Common myeloid progenitor, CD34-positive (primary cell): ENCODE results near the gene BTRC.

Experiments
- CTCF ChIA-PET: fragments of 350-600 bp; sonication (Branson Sonifier 250); formaldehyde crosslinking; loops from one replicate; lab custom pipeline; 2021; ENCODE audit warnings: antibody characterized with exemption; lab: Charles Lee
- POLR2A ChIA-PET: fragments of 350-600 bp; sonication (Branson Sonifier 250); formaldehyde crosslinking; loops from one replicate; lab custom pipeline; 2021; ENCODE audit warnings: antibody characterized with exemption; lab: Charles Lee
- DNase-seq, 3 donors: peaks; one replicate each; pipeline versions ENCODE4 v3.0.0 to v3.0.0-alpha.2; 2013
- H3K27ac ChIP-seq, 2 experiments: 1 replicate in 1 of 2; 2 replicates in 1 of 2; pipeline ENCODE4 v1.7.0; 2013; ENCODE audit warnings: inconsistent platforms in 2 of 2, low read length in 2 of 2, mild to moderate bottlenecking in 2 of 2, low read depth in 1 of 2, moderate library complexity in 1 of 2; ENCODE audit not compliant: severe bottlenecking in 2 of 2, insufficient read depth in 1 of 2, poor library complexity in 1 of 2
- H3K27me3 ChIP-seq, 5 experiments: replicated peaks in 2 of 5; 1 replicate in 3 of 5; 2 replicates in 2 of 5; pipeline versions ENCODE4 v1.6.1 to v1.7.0; 2013; ENCODE audit warnings: low read length in 4 of 5, mild to moderate bottlenecking in 2 of 5, moderate library complexity in 2 of 5, inconsistent platforms in 1 of 5; ENCODE audit not compliant: insufficient read depth in 5 of 5, control insufficient read depth in 4 of 5
- H3K36me3 ChIP-seq, 4 experiments: 1 replicate in 2 of 4; 2 replicates in 2 of 4; pipeline versions ENCODE4 v1.6.1 to v1.7.0; 2013; ENCODE audit warnings: low read length in 3 of 4, control low read depth in 1 of 4, mild to moderate bottlenecking in 1 of 4; ENCODE audit not compliant: control insufficient read depth in 4 of 4, insufficient read depth in 4 of 4
- H3K4me1 ChIP-seq, 4 experiments: 1 replicate in 3 of 4; 2 replicates in 1 of 4; pipeline versions ENCODE4 v1.6.1 to v1.7.1; 2013; ENCODE audit warnings: low read length in 3 of 4, mild to moderate bottlenecking in 3 of 4, control low read depth in 1 of 4, inconsistent platforms in 1 of 4, moderate library complexity in 1 of 4; ENCODE audit not compliant: control insufficient read depth in 4 of 4, insufficient read depth in 4 of 4; ENCODE audit errors: control extremely low read depth in 1 of 4
- H3K4me3 ChIP-seq, 7 experiments: 1 replicate in 4 of 7; 2 replicates in 3 of 7; pipeline versions ENCODE4 v1.5.1 to v1.7.0; 2013; ENCODE audit warnings: mild to moderate bottlenecking in 7 of 7, low read length in 6 of 7, moderate library complexity in 6 of 7, inconsistent platforms in 2 of 7, low read depth in 2 of 7, control low read depth in 1 of 7; ENCODE audit not compliant: insufficient read depth in 4 of 7, control insufficient read depth in 1 of 7; ENCODE audit errors: extremely low read depth in 1 of 7
- H3K9me3 ChIP-seq, 5 experiments: 1 replicate in 4 of 5; 2 replicates in 1 of 5; pipeline versions ENCODE4 v1.6.1 to v1.7.1; 2013; ENCODE audit warnings: low read length in 4 of 5, mild to moderate bottlenecking in 2 of 5, inconsistent platforms in 1 of 5, low read depth in 1 of 5, moderate library complexity in 1 of 5; ENCODE audit not compliant: control insufficient read depth in 4 of 5, insufficient read depth in 2 of 5; ENCODE audit errors: control extremely low read depth in 1 of 5
- WGBS: methylation state at CpG from one replicate; pipeline ENCODE4 v1.1.5; 2013; ENCODE audit not compliant: insufficient coverage; 5-methylcytosine and 5-hydroxymethylcytosine counted together

BTRC gene

DNA sequence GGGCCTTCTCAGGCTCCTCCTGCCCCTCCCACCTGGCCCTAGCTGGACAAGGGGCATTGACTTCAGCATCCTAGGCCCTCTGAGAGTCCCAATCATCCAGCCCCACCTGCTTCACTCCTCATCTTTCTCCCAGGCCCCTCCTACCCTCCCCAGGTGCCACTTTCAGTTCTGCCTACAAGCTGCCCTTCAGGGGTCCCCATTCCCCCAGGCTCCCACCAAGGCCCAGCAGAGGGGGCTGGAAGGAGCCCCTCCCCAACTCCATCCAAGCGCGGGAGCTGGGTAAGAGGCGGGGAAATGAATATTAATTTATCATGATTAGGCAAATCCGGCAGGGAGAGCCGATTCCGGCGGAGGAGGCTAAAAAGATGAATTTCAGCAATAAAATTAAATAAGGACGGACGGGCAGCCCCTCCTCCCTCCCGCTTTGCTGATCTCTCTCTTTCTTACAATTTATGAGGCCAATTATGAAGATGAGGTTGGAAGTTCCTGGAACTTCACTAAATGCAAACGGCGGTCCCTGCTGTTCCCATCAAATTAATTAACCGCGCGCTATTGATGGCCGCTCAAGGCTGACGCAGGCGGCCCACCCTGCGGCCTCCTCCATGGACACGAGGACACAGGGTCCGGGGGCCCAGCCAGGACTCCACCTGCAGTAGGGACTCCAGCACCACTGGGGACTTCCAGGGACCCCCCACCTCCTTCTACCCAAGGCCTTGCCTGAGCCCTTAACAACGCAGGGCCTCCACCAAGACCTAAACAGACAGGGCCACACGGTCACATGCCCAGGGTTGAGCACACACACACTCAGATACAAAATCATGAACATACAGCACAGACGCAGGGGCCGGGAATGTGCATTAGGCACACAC, 220.2 kb downstream of the BTRC start:
- 97% methylated on average over 19 of the region's 25 CpGs for WGBS
- Histone ChIP-seq H3K9me3 (peaks cover 0 to 4% (median 0%) of the 10 kb centered on the region in 5 experiments), H3K36me3 (peaks cover 3 to 20% (median 9%) of the 10 kb centered on the region in 4 experiments), H3K27ac (no peak overlapping the region), H3K27me3 (peaks cover 0 to 17% (median 3%) of the 10 kb centered on the region in 5 experiments), H3K4me3 (no peak overlapping the region), H3K4me1 (peaks cover 0 to 16% (median 14%) of the 10 kb centered on the region in 4 experiments)
- DNase-seq: no peak
- ChIA-PET CTCF (no interaction called here), POLR2A (no interaction called here)

DNA sequence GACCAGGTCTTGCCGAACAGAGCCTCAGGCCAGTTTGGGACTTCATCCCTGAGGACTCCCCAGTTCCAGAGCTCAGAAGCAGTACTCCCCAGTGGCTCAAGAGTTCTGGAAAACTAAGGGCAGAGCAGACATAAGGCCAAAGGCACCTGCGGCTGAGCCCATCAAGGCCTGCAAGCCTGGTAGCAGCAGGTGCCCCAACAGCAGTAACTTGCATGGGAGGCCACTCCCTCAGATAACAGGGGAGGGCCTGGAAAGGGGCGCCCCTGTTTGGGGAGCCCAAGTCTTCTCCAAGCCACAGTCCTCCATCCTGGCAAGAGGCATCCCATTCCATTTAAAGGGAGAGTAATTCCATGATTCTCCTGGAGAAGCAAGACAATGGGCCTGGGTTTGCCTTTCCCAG, 221.1 kb downstream of the BTRC start:
- Histone ChIP-seq H3K9me3 (peaks cover 0 to 4% (median 0%) of the 10 kb centered on the region in 5 experiments), H3K27ac (no peak overlapping the region), H3K4me3 (no peak overlapping the region), H3K4me1 (peaks cover 0 to 9% (median 6%) of the 10 kb centered on the region in 4 experiments), H3K27me3 (peaks cover 0 to 9% (median 0%) of the 10 kb centered on the region in 5 experiments), H3K36me3 (peaks cover 3 to 30% (median 16%) of the 10 kb centered on the region in 4 experiments)
- WGBS: 96% methylated on average over 3 of the region's 3 CpGs
- no peak for DNase-seq
- ChIA-PET POLR2A (no interaction called here), CTCF (interaction anchor here (0.8 to 1.5 kb wide), 2 partner anchors 13 to 362 kb away, joined by 3 read pairs; partner anchors contain the start of genes DPCD and POLL)

DNA sequence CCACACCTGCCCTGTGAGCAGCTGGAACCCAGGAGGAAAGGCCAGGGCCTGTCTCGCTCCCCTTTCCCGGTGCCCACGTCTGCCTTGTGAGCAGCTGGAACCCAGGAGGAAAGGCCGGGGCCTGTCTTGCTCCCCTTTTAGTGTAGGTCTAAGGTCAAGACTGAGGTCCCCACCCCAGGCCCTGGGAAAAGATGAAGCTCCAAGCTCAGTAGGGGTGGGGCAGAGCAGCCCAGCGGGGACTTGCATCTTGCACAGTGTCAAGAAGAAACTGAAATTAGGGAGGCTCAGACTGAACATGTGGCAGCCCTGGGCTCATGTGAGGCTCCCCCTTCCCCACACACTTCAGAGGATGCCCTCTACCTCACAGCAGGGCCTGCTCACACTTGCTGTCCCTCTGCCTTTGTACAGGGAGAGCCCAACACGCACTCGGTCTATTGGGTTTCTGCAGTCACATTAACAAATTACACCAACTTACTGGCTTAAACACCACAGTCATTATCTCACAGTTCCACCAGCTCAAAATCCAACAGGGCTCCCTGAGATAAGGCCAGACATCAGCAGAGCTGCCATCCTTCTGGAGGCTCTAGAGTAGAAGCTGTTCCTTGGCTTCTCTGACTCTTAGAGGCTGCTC, 221.7 kb downstream of the BTRC start:
- Histone ChIP-seq H3K9me3 (peaks cover 0 to 4% (median 0%) of the 10 kb centered on the region in 5 experiments), H3K4me3 (no peak overlapping the region), H3K27me3 (peaks cover 0 to 9% (median 0%) of the 10 kb centered on the region in 5 experiments), H3K4me1 (peaks cover 0 to 5% (median 3%) of the 10 kb centered on the region in 4 experiments), H3K27ac (peak overlapping the region in 1 of 2 experiments; percentile 21), H3K36me3 (peaks cover 3 to 35% (median 18%) of the 10 kb centered on the region in 4 experiments)
- POLR2A ChIA-PET: interaction anchor here (1.2 kb wide), 1 partner anchor 15 kb away, joined by 4 read pairs; no protein-coding TSS in a partner anchor
- CTCF ChIA-PET: interaction anchor here (0.7 to 1.5 kb wide), 4 partner anchors 12 to 369 kb away, joined by 3 read pairs; partner anchors contain the start of genes DPCD and POLL
- DNase-seq: peak; percentile 75 to 89 (median 75)
- WGBS: 91% methylated on average over 7 of the region's 7 CpGs

DNA sequence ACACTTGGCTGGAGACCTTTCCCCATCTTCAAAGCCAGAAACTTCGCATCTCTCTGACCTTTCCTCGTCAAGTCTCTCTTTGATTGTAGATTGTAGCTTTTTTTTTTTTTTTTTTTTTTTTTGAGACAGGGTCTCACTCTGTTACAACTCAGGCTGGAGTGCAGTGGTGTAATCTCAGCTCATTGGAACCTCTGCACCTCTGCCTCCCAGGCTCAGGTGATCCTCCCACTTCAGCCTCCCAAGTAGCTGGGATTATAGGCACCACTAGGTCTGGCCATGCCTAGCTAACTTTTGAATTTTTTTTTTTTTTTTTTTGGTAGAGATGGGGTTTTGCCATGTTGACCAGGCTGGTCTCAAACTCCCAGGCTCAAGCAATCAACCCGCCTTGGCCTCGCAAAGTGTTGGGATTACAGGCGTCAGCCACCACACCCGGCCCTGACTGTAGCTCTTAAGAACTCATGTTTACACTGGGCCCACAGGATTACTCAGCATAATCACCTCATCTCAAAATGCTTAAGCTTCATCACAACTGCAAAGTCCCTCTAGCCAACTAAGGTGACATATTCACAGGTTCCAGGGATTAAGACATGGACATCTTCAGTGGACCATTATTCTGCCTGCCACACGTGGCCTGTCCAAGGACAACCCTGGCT, 222.4 kb downstream of the BTRC start:
- CTCF ChIA-PET: interaction anchor here (0.7 to 1.5 kb wide), 7 partner anchors 12 to 369 kb away, joined by 3 read pairs; partner anchors contain the start of genes DPCD and POLL
- WGBS: 92% methylated on average over 5 of the region's 7 CpGs
- peaks cover 0 to 4% (median 0%) of the 10 kb centered on the region in 5 experiments for H3K9me3 ChIP-seq

DNA sequence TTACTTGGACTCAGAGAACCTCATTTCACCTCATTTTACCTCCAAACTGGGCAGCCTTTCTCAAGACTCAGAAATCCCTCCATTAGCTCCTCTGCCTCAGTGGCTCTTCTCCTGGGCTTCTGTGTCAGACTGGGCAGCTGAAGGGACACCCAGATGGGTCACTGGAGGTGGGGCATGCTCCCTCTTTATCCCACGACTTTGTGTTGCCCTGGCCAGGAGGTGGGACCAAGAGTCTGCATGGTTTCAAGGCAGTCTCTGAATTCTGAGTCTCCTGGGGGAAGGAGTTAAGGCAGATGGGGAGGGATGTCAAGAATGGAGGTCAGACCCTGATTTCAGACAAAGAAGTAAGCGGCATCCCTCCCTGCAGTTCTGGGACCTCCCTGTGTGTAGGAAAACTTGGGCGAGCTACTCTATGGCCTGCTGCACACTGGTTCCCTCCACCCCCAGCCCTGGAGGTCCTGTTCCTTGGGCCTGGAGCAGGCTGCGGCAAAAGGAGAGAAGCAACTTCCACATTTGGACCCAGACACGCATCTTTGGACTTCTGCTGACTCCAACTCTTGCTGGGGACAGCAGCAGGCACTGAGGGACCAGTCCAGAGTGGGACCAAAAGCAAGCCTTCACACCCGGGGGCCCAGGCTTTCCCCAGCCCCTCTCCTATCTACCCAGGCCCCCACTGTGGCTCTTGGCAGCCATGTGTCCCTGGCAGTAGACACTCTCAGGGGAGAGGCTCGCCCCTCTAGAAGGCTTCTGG, 223.3 kb downstream of the BTRC start:
- Histone ChIP-seq H3K9me3 (peaks cover 0 to 4% (median 0%) of the 10 kb centered on the region in 5 experiments), H3K27ac (no peak overlapping the region), H3K4me1 (no peaks in the 10 kb centered on the region), H3K27me3 (peaks cover 0 to 3% (median 0%) of the 10 kb centered on the region in 5 experiments), H3K36me3 (peaks cover 3 to 47% (median 25%) of the 10 kb centered on the region in 4 experiments), H3K4me3 (no peak overlapping the region)
- POLR2A ChIA-PET: no interaction called here
- WGBS: 100% methylated on average over 5 of the region's 7 CpGs
- no peak for DNase-seq
- CTCF ChIA-PET: interaction anchor here (0.6 to 0.9 kb wide), 4 partner anchors 16 to 1418 kb away, joined by 3 read pairs; no protein-coding TSS in a partner anchor

More for the DNA sequence above, 222.4 kb downstream of the BTRC start:
- Histone ChIP-seq H3K4me3 (no peak overlapping the region), H3K36me3 (peaks cover 3 to 42% (median 24%) of the 10 kb centered on the region in 4 experiments), H3K4me1 (no peaks in the 10 kb centered on the region), H3K27ac (no peak overlapping the region), H3K27me3 (peaks cover 0 to 6% (median 0%) of the 10 kb centered on the region in 5 experiments)
- DNase-seq: peak in 2 of 3 donors; percentile 21 to 30
- POLR2A ChIA-PET: interaction anchor here (1.2 kb wide), 1 partner anchor 15 kb away, joined by 4 read pairs; no protein-coding TSS in a partner anchor

DNA sequence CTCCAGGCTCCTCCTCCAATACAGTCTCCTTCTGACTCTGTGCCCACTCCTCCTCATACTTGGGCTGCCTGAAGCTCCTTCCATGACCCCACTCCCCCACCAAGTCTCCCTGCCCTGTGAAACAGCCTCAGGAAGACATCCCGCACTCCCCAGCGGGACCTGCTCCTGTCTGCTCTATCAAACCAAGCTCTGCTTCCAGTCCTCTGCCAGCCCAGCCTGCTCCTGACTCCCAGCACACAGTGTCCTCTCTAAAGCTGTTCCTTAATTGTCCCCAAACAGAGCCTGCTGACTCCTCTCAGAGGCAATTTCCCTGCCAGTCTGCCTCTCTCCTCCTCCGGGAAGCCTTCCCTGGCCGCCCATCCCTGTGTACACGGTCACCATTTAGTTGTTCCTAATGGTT, 224.2 kb downstream of the BTRC start:
- 83% methylated on average over 5 of the region's 5 CpGs for WGBS
- ChIA-PET CTCF (interaction anchor here (4.9 kb wide), 1 partner anchor 8 kb away, joined by 31 read pairs; no protein-coding TSS in a partner anchor), POLR2A (no interaction called here)
- H3K36me3 ChIP-seq: peaks cover 5 to 56% (median 34%) of the 10 kb centered on the region in 4 experiments
- no peaks in the 10 kb centered on the region for H3K27me3 ChIP-seq
- no peak overlapping the region for H3K27ac ChIP-seq
- no peak for DNase-seq
- no peaks in the 10 kb centered on the region for H3K9me3 ChIP-seq
- no peaks in the 10 kb centered on the region for H3K4me1 ChIP-seq
- no peak overlapping the region for H3K4me3 ChIP-seq
